ENCODE results near the gene CD81.
"Not testable (repeated sequence)": the region's sequence is repeated elsewhere in the genome, so short reads cannot be mapped to it uniquely, and the experiment has no call there.

CD81 gene

GRCh38 chr11:2346014-2346413 is 31.1 kb upstream of the CD81 start:
- no peaks in the 10 kb centered on the region for H3K4me1 Mint-ChIP-seq
- peaks cover 15 to 19% of the 10 kb centered on the region in 2 donors for H3K9me3 Mint-ChIP-seq
- no peak for ATAC-seq (replicated peaks)
- H3K36me3 Mint-ChIP-seq, result peaks cover 0 to 9% of the 10 kb centered on the region in 2 donors
- no peaks in the 10 kb centered on the region for H3K27me3 Mint-ChIP-seq
- no peak for DNase-seq
- H3K27ac Mint-ChIP-seq, result no peak overlapping the region
- H3K4me3 Mint-ChIP-seq, result no peak overlapping the region

GRCh38 chr11:2346586-2347307 is 30.4 kb upstream of the CD81 start:
- no peaks in the 10 kb centered on the region for H3K4me1 Mint-ChIP-seq
- no peaks in the 10 kb centered on the region for H3K27me3 Mint-ChIP-seq
- H3K4me3 Mint-ChIP-seq, result no peak overlapping the region
- H3K9me3 Mint-ChIP-seq, result peaks cover 15 to 19% of the 10 kb centered on the region in 2 donors
- no peak overlapping the region for H3K27ac Mint-ChIP-seq
- no peak for DNase-seq
- peaks cover 0 to 9% of the 10 kb centered on the region in 2 donors for H3K36me3 Mint-ChIP-seq
- no peak for ATAC-seq (replicated peaks)

DNA sequence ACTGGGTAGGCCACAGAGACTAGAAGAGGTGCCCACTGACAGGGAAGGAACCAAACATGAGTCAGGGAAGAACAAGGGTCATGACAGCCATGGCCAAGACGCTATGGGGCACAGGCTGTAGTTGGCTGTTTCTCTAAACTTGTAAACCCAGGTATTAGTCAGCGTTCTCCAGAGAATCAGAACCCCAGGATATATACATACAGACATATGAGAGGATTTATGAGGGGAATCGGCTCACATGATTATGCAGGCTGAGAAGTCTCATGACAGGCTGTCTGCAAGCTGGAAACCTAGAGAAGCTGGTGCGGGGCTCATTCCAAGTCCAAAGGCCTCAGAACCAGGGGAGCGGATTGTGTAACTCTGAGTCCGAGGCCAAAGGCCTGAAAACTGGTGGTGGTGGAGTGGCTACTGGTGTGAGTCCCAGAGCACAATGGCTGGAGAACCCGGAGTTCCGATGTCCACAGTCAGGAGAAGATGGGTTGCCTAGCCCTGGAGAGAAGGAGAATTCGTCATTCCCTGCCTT is 29.7 kb upstream of the CD81 start:
- H3K27me3 Mint-ChIP-seq, result no peaks in the 10 kb centered on the region

DNA sequence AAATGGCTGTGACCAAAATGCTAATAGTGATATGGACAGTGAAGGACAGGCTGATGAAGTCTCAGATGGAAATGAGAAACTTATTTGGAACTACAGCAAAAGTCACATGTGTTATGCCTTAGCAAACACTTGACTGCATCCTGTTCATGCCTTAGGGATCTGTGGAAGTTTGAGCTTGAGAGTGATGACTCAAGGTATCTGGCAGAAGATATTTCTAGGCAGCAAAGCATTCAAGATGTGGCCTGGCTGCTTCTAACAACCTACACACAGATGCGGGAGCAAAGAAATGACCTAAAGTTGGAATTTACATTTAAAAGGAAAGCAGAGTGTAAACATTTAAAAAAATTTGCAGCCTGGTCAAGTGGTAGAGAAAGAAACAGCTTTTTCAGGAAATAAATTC is 28.1 kb upstream of the CD81 start:
- Mint-ChIP-seq H3K36me3 (peaks cover 0 to 7% of the 10 kb centered on the region in 2 donors), H3K4me3 (no peak overlapping the region), H3K27ac (no peak overlapping the region), H3K4me1 (no peaks in the 10 kb centered on the region), H3K27me3 (no peaks in the 10 kb centered on the region), H3K9me3 (peaks cover 13 to 17% of the 10 kb centered on the region in 2 donors)
- no peak for ATAC-seq (replicated peaks)
- DNase-seq, result no peak

More for the DNA sequence above, 29.7 kb upstream of the CD81 start:
- ATAC-seq (replicated peaks) (no peak), DNase-seq (no peak)
- H3K36me3 Mint-ChIP-seq, result peaks cover 0 to 9% of the 10 kb centered on the region in 2 donors
- no peak overlapping the region for H3K4me3 Mint-ChIP-seq
- H3K4me1 Mint-ChIP-seq, result no peaks in the 10 kb centered on the region
- H3K27ac Mint-ChIP-seq, result no peak overlapping the region
- peaks cover 15 to 19% of the 10 kb centered on the region in 2 donors for H3K9me3 Mint-ChIP-seq

DNA sequence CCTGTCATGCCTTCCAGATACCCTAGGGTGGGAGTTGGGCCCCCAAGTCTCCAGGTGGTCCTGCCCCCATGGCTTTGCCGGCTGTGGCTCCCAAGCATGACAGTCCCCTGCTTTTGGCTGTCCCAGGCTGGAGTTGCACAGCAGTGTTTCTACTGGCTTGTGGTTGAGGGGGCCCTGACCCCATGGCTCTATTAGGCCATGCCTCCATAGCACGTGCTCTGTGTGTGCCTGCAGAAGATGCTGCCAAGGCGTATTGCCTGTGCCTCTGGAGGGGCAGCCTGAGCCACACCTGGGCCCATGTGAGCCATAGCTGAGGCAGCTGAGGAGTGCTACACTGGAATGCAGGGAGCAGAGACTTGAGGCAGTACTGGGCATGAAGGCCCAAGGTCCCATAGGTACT is 25.4 kb upstream of the CD81 start:
- H3K27me3 Mint-ChIP-seq, result no peaks in the 10 kb centered on the region

DNA sequence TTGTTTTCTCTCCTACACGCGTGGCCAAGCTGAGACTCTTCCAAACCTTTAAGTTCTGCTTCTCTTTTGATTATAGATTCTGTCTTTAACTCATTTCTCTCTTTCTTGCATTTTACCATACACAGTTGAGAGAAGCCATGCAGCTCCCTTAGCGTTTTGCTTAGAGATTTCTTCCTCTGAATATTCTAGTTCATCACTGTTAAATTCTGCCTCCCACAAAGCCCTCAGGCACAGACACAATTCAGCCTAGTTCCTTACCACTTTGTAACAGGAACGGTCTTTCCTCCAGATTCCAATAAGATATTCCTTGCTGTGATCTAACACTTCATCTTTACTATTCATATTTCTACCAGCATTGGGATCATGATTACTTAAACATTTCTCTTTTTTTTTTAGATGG is 24.7 kb upstream of the CD81 start:
- no peaks in the 10 kb centered on the region for H3K27me3 Mint-ChIP-seq
- peaks cover 9 to 11% of the 10 kb centered on the region in 2 donors for H3K9me3 Mint-ChIP-seq
- no peak overlapping the region for H3K4me3 Mint-ChIP-seq
- no peaks in the 10 kb centered on the region for H3K4me1 Mint-ChIP-seq
- H3K36me3 Mint-ChIP-seq, result peaks cover 0 to 4% of the 10 kb centered on the region in 2 donors
- no peak for ATAC-seq (replicated peaks)
- no peak for DNase-seq
- no peak overlapping the region for H3K27ac Mint-ChIP-seq

More for the DNA sequence above, 25.4 kb upstream of the CD81 start:
- H3K27ac Mint-ChIP-seq, result no peak overlapping the region
- H3K4me3 Mint-ChIP-seq, result no peak overlapping the region
- ATAC-seq (replicated peaks), result no peak
- H3K36me3 Mint-ChIP-seq, result peaks cover 0 to 4% of the 10 kb centered on the region in 2 donors
- H3K4me1 Mint-ChIP-seq, result no peaks in the 10 kb centered on the region
- DNase-seq, result no peak
- peaks cover 9 to 11% of the 10 kb centered on the region in 2 donors for H3K9me3 Mint-ChIP-seq

- peaks cover 0 to 5% of the 10 kb centered on the region in 2 donors for H3K4me1 Mint-ChIP-seq
- no peaks in the 10 kb centered on the region for H3K9me3 Mint-ChIP-seq
- H3K36me3 Mint-ChIP-seq, result no peaks in the 10 kb centered on the region
- H3K27ac Mint-ChIP-seq, result no peak overlapping the region
- ATAC-seq (replicated peaks) (no peak), DNase-seq (no peak)
- H3K4me3 Mint-ChIP-seq, result no peak overlapping the region
- no peaks in the 10 kb centered on the region for H3K27me3 Mint-ChIP-seq
Observed at GRCh38 chr11:2355000-2355644, 22.0 kb upstream of the CD81 start.

- no peak overlapping the region for H3K27ac Mint-ChIP-seq
- ATAC-seq (replicated peaks) (no peak), DNase-seq (no peak)
- H3K36me3 Mint-ChIP-seq, result no peaks in the 10 kb centered on the region
- H3K4me1 Mint-ChIP-seq, result peaks cover 0 to 5% of the 10 kb centered on the region in 2 donors
- H3K9me3 Mint-ChIP-seq, result no peaks in the 10 kb centered on the region
- H3K4me3 Mint-ChIP-seq, result no peak overlapping the region
- no peaks in the 10 kb centered on the region for H3K27me3 Mint-ChIP-seq
Observed at GRCh38 chr11:2357246-2357645, 19.9 kb upstream of the CD81 start.

DNA sequence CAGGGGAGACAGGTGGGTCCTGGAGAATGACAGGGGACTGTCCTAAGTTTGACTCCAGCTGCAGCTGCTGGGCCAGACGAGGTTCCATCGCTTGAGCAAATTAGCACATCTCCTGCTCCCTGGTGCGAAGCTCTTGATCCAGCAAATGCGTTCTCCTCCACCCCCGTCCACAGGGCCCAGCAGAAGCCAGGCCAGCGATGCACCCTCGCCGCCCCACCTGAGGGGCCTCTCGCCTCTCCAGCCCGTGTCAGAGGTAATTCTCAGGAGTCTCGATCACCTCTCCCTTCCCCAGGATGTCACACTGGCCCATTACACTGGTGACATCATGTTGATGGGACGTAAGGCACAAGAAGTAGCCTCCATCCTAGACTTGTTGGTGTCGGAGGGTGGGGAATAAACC is 19.5 kb upstream of the CD81 start:
- not testable (repeated sequence) for DNase-seq; H3K27ac Mint-ChIP-seq; H3K4me3 Mint-ChIP-seq; H3K4me1 Mint-ChIP-seq; ATAC-seq (replicated peaks); H3K36me3 Mint-ChIP-seq; H3K27me3 Mint-ChIP-seq; H3K9me3 Mint-ChIP-seq

DNA sequence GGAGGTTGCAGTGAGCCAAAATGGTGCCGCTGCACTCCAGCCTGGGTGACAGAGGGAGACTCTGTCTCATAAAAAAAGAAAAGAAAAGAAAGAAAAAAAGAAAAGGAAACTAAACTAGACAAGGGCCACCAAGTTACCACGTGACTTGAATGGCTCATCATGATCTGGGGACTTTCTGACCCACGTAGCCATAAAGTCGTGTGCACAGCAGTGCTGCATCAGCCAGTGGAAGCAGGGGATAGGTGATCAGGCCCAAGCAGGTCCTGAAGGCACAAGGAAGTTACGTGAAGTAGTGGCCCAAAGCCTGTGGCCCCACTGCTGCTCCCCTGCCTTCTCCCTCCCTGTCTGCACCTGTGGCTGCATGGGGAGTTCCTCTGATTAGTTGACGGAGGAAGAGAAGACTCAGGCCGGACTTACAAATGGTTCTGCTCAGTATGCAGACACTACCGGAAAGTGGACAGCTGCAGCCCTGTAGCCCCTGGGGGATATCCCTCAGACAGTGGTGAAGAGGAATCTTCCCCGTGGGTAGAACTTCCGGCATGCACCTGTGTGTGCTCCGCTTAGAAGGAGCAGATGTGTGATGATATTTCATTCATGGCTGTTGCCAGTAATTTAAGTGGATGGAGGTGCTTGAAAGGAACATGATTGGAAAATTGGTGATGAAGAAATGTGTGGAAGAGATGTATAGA is 18.2 kb upstream of the CD81 start:
- H3K4me3 Mint-ChIP-seq, result no peak overlapping the region
- peaks cover 0 to 5% of the 10 kb centered on the region in 2 donors for H3K4me1 Mint-ChIP-seq
- H3K27me3 Mint-ChIP-seq, result no peaks in the 10 kb centered on the region
- DNase-seq, result no peak
- peak; percentile 31 to 44 for ATAC-seq (replicated peaks)
- no peak overlapping the region for H3K27ac Mint-ChIP-seq
- H3K36me3 Mint-ChIP-seq, result no peaks in the 10 kb centered on the region
- no peaks in the 10 kb centered on the region for H3K9me3 Mint-ChIP-seq

- H3K27ac Mint-ChIP-seq, result no peak overlapping the region
- no peak overlapping the region for H3K4me3 Mint-ChIP-seq
- H3K36me3 Mint-ChIP-seq, result no peaks in the 10 kb centered on the region
- no peaks in the 10 kb centered on the region for H3K9me3 Mint-ChIP-seq
- DNase-seq (no peak), ATAC-seq (replicated peaks) (no peak)
- peaks cover 0 to 5% of the 10 kb centered on the region in 2 donors for H3K4me1 Mint-ChIP-seq
- H3K27me3 Mint-ChIP-seq, result no peaks in the 10 kb centered on the region
Observed at GRCh38 chr11:2359557-2359956, 17.6 kb upstream of the CD81 start.

GRCh38 chr11:2360081-2360642 is 16.9 kb upstream of the CD81 start:
- Mint-ChIP-seq H3K27ac (no peak overlapping the region), H3K4me1 (peaks cover 0 to 5% of the 10 kb centered on the region in 2 donors), H3K36me3 (no peaks in the 10 kb centered on the region), H3K9me3 (no peaks in the 10 kb centered on the region), H3K4me3 (no peak overlapping the region), H3K27me3 (no peaks in the 10 kb centered on the region)
- DNase-seq (no peak), ATAC-seq (replicated peaks) (no peak)

- Mint-ChIP-seq H3K4me1 (peaks cover 0 to 5% of the 10 kb centered on the region in 2 donors), H3K4me3 (no peak overlapping the region), H3K27me3 (no peaks in the 10 kb centered on the region), H3K36me3 (no peaks in the 10 kb centered on the region), H3K27ac (no peak overlapping the region), H3K9me3 (no peaks in the 10 kb centered on the region)
- ATAC-seq (replicated peaks) (no peak), DNase-seq (no peak)
Observed at GRCh38 chr11:2361565-2361964, 15.5 kb upstream of the CD81 start.

DNA sequence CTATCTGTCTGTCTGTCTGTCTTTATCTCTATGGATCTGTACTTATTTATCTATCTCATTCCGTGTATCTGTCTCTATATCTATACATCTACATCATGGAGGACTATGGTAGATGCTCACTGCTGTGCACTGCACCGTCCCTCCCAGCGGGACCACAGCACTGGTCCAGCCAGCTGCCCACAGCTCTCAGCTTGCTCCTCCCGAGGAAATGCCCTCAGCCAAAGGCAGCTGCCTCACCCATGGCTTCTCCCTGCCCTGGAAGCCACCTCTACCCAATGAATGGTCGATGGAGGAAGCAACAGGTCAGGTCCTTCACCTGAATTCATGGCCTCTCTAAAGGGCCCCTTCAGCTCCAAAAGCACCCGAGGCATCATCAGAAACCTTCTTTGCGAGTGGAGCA is 14.7 kb upstream of the CD81 start:
- Mint-ChIP-seq H3K36me3 (no peaks in the 10 kb centered on the region), H3K27ac (no peak overlapping the region), H3K4me3 (no peak overlapping the region), H3K4me1 (peaks cover 4 to 5% of the 10 kb centered on the region in 2 donors), H3K27me3 (no peaks in the 10 kb centered on the region), H3K9me3 (no peaks in the 10 kb centered on the region)
- DNase-seq (no peak), ATAC-seq (replicated peaks) (no peak)

All from stimulated activated naive B cell treated with anti-CD40 and anti-IgM and Interleukin-4, amounts not matched to agents 10 μg/mL and 1 μg/mL and 100 μg/mL, for 72 hours (primary cell).